ENCODE data around the gene ITGA7.

DNA sequence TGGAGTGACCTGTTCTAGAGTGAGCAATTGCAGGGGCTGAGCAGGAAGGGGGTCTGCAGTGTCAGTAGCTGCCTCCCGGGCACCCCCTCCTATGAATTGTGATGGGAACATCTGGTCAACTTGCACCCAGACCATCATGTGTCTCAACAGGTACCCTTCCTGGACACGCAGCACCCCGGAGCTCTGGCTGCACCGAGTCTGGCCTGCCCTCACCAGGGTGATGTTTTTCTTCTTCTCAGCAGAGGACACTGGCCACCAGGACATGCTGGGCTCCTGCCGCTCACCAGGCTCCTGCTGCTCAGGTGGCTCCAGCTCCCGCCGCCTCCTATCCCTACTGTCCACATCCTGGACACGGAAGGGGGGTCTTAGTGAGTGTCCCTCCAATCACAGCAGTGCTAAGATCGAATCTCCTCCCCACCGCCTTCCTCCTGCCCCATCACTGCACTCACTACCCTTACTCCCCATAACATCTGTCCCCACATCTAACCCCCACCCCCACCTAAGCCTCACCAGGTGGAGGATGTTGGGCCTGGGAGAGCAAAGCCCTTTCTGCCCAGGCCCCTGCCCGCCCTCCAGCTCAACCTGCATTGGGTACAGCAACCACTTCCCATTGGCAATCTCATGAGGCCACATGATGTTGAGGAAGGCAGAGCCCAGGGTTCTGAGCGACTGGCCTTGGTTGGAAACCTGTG lies 14.9 kb downstream of the ITGA7 start:
- TF ChIP-seq, protein P1, sequence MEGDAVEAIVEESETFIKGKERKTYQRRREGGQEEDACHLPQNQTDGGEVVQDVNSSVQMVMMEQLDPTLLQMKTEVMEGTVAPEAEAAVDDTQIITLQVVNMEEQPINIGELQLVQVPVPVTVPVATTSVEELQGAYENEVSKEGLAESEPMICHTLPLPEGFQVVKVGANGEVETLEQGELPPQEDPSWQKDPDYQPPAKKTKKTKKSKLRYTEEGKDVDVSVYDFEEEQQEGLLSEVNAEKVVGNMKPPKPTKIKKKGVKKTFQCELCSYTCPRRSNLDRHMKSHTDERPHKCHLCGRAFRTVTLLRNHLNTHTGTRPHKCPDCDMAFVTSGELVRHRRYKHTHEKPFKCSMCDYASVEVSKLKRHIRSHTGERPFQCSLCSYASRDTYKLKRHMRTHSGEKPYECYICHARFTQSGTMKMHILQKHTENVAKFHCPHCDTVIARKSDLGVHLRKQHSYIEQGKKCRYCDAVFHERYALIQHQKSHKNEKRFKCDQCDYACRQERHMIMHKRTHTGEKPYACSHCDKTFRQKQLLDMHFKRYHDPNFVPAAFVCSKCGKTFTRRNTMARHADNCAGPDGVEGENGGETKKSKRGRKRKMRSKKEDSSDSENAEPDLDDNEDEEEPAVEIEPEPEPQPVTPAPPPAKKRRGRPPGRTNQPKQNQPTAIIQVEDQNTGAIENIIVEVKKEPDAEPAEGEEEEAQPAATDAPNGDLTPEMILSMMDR (IDR thresholded peaks at IDR 0.05): no peak
- TF ChIP-seq POLR2A (IDR thresholded peaks at IDR 0.05) (no peak), POLR2AphosphoS5 (IDR thresholded peaks at IDR 0.05; ENCODE audit: insufficient read depth in 1 of 2, low read depth in 1 of 2) (no peak)
